ENCODE measurements around the gene KIN.
"Not testable (repeated sequence)": the region's sequence is repeated elsewhere in the genome, so short reads cannot be mapped to it uniquely, and the experiment has no call there.

The KIN gene

DNA sequence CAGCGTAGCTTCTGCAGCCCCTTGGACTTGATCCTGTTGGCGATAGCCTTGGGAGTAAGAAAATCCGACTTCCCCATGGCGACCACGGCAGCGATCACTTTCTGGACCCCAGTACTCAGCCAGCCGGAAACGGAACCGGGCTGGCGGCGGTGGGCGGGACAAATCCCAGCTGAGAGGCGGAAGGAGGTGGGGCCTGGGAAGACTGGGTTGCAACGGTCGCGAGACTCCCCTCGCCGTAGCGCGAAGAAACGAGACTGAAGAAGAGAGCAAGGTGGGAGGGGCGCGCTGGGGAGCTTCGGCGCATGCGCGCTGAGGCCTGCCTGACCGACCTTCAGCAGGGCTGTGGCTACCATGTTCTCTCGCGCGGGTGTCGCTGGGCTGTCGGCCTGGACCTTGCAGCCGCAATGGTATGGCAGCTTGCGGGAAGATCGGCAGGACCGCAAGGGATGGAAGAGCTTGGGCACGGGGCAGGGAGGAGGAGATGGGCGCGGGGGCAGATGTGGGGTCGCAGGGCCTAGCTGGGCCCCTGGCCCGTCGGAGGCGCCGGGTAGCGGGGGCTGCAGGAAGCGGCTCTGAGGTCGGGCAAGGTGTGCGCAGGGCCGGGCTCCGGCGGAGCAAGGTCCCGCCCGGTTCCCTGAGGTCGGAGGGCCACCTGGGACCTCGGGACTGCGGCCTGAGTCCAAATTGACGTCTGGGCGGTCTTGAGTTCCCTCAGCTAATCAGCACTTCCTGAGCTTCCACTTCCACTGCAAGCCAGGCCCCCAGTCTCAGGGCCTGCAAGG lies at the start of gene KIN, which contains the start of gene ATP5F1C:
Gene KIN, minus strand, starts transcription at position 137 of the 782 bp plus-strand sequence. Its CDS starts 60 bp downstream, at position 77.
Gene ATP5F1C, plus strand, starts transcription at position 321 of the 782 bp plus-strand sequence. Its CDS starts 31 bp downstream, at position 352.
- in situ Hi-C loops (cut with MboI; ENCODE audit: low sequenced_read_pairs) = no loop called here

- in situ Hi-C loops (cut with MboI; ENCODE audit: low sequenced_read_pairs) = no loop called here
Observed at GRCh38 chr10:7836571-7836970, 48.8 kb upstream of the KIN start.

GRCh38 chr10:7834262-7834661 lies 46.5 kb upstream of the KIN start:
- in situ Hi-C loops (cut with MboI; ENCODE audit: low sequenced_read_pairs) = no loop called here

GRCh38 chr10:7833210-7833609 lies 45.4 kb upstream of the KIN start:
- in situ Hi-C loops (cut with MboI; ENCODE audit: low sequenced_read_pairs) = no loop called here

DNA sequence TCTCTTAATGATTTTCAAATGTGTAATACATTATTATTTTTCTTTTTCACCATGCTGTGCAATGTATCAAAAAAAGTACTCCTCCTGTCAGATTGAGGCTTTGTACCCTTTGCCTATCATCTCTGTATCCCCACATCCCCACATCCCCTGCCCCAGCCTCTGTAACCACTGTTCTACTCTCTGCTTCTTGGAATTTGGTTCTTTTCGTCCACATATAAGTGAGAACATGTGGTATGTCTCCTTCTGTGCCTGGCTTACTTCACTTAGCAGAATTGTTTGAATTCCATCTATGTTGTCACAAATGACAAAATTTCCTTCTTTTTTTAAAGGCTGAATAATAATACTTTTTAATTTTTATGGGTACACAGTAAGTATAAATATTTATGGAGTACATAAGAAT lies 44.3 kb upstream of the KIN start:
- in situ Hi-C loops (cut with MboI; ENCODE audit: low sequenced_read_pairs) = no loop called here

- in situ Hi-C loops (cut with MboI; ENCODE audit: low sequenced_read_pairs) = no loop called here
Observed at GRCh38 chr10:7829289-7829834, 41.6 kb upstream of the KIN start.

DNA sequence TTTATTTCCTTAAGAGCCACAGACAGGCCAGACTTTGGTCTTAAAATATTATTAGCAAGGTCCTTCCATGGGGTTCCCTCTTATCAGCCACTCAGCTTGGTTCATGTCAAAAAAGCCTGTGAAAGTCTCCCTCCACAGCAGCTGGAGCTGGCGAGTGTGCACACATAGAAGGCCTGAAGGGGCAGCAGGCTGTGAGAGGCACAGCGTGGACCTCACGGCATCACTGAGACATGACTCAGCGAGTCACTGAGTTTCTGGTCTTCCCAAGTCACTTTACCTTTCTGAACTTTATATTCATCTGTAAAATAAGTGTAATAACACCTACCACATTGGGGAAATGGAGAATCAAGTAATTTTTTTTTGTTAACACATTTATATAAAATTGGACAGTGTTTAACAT lies 39.2 kb upstream of the KIN start:
- in situ Hi-C loops (cut with MboI; ENCODE audit: low sequenced_read_pairs) = no loop called here

DNA sequence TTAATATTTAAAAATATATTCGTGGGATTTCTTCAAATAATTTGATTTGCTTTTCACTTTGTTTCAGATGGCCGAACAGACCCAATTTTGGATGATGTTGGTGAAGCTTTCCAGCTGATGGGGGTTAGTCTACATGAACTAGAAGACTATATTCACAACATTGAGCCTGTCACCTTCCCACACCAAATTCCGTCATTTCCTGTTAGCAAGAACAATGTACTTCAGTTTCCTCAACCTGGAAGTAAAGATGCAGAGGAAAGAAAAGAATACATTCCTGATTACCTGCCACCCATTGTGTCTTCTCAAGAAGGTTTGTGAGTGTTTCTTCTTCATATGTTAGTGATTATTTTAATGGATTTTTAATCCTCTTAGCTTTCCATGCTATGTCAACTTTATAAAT lies 36.5 kb upstream of the KIN start:
- in situ Hi-C loops (cut with MboI; ENCODE audit: low sequenced_read_pairs) = no loop called here

GRCh38 chr10:7819121-7819460 lies 31.3 kb upstream of the KIN start:
- in situ Hi-C loops (cut with MboI; ENCODE audit: low sequenced_read_pairs) = no loop called here

DNA sequence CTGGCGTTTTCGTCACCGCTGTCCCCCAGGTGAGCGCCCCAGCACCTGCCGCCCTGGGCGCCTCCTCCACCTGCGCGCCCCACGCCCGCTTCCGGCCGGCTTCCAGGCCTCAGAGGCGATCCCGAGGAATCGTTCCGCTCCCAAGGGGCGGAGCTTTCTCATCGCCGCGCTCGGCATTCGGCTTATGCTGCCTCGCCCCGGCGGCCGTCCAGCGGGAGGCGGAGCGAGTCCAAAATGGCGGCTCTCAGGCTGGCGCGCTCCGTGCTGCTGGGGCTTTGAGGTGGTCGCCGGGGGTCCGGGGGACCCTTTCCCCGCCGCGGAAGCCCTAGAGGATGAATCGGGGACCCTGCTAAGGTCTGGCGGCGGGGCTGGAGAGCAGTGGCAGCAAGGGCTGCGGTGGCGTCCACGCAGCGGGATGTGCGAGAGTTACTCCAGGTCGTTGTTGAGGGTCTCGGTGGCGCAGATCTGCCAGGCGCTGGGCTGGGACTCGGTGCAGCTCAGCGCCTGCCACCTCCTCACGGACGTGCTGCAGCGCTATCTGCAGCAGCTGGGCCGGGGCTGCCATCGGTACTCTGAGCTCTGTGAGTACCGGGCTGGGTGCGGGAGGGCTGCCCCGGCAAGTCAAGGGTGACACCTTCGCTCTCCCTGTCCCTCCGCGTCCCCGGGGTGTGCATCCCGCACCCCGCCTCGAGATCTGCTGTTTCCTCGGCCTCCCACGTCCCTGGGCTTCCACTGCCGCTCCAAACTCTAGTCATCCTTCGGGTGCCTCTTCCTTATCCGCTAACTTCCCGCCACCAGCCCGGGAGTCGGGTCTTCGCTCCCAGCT lies 30.7 kb upstream of the KIN start, which contains the start of gene TAF3:
Gene TAF3, plus strand, starts transcription at position 211 of the 826 bp plus-strand sequence. Its CDS starts 205 bp downstream, at position 416.
- in situ Hi-C loops (cut with MboI; ENCODE audit: low sequenced_read_pairs) = no loop called here

DNA sequence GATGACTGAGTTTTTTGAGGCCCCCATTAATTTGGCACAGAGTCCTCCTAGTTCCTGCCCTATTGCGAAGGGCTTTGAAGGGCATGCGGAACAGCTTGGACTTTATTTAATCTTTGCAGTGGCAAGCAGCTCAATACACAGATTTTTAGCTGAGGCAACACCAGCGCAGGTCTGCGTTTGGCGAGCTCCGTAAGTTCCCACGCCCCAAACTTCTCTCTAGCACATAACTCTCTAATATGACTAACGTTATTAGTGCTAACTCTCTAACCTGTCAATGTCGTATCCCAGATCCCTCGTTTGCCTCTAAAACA lies 30.1 kb upstream of the KIN start:
- in situ Hi-C loops (cut with MboI; ENCODE audit: low sequenced_read_pairs) = no loop called here

DNA sequence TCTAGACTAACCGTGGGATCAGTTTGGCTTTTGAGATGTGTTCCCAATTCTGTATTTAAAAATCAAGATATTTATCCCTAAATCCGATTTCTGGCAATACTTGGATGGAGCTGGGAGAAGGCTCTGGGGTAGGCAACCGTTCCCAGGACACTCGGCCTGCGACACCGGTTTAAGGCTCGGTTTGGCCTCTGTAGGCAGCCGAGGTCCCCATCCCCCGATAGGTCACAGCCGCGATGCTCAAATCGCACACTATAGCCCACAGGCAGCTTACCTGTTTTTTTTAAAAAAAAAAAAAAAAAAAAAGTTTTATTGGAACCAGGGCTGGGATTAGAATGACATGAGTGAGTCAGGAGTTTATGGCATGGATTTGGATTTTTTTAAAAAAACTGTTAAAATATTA lies 29.8 kb upstream of the KIN start:
- in situ Hi-C loops (cut with MboI; ENCODE audit: low sequenced_read_pairs) = no loop called here

DNA sequence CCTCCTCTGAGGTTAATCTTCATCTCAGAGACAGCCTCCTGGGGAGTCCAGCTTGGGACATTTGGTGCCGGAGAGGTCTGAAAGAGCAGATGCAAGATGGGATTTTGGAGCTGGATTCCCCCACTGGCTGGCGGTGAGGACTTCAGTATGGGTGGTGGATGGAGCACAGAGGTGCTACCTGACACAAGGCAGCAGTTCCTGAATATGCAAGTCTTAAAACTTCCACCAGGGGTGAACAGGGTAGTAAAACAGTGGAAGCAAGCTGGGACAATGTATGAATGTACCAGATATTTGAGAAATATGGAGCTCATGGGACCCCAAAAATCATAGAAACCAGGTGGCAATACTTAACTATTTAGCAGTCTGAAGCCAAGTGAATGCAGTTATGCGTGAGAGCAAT lies 25.7 kb upstream of the KIN start:
- in situ Hi-C loops (cut with MboI; ENCODE audit: low sequenced_read_pairs) = no loop called here

GRCh38 chr10:7811743-7812142 lies 23.9 kb upstream of the KIN start:
- in situ Hi-C loops (cut with MboI; ENCODE audit: low sequenced_read_pairs) = not testable (repeated sequence)

DNA sequence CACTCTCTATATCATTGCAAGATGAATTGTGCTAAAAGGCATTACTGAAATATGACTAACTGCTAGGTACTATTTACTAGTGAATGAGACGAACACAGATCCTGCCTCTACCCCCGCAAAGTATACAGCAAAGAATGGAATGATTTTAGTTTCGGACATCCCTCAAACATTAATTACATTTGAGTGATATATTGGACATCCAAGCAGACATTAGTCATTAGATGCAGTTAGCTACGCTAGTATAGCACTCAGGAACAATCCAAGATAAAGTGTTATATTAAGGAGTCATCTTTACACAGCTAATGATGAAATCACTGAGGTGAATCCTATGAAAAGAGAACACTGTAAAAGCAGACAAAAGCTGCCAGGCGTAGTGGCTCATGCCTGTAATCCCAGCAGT lies 23.2 kb upstream of the KIN start:
- in situ Hi-C loops (cut with MboI; ENCODE audit: low sequenced_read_pairs) = no loop called here

- in situ Hi-C loops (cut with MboI; ENCODE audit: low sequenced_read_pairs) = no loop called here
Observed at GRCh38 chr10:7810443-7810842, 22.6 kb upstream of the KIN start.

DNA sequence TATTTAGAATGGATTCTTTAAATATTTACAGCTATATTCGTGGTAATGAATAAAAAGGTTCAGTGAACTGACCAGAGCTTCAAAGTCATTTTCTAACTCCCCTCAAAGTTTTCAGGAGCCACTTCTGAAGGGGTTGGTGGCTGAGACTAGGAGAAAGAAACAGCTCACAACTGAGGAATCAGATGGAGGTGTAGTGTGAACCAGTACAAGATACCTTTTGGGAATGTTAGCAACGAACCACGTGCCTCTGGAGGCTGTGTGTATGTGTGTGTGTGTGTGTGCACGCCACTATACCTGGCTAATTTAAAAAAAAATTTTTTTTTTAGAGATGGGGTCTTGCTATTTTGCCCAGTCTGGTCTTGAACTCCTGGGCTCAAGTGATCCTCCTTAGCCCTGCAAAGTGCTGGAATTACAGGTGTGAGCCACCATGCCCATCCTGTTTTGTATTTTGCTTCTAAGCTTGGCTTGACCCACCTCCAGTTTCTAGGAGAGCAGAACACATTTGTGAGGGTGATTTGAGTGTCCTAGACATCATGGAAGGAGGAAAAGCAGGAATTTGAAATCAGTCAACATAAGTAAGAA lies 21.0 kb upstream of the KIN start:
- in situ Hi-C loops (cut with MboI; ENCODE audit: low sequenced_read_pairs) = no loop called here

GRCh38 chr10:7804741-7805140 lies 16.9 kb upstream of the KIN start:
- in situ Hi-C loops (cut with MboI; ENCODE audit: low sequenced_read_pairs) = no loop called here

DNA sequence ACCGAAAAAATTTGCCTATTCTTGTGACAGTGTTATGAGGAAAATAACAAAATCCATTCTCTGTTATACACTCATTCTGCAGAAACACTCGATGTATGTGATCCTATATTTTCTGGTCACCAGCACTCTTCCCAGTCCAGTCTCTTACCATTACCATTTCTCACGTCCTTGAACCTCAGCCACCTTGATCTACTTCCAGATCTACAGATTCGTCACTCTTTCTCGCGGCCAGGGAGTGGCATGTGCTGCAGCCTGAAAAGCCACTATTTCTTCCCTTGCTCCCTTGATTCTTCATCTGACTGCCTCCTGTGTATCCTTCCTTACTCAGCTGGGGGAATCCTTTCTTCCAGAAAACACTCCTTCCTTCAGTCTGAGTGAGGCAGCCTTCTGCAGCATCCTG lies 16.4 kb upstream of the KIN start:
- in situ Hi-C loops (cut with MboI; ENCODE audit: low sequenced_read_pairs) = no loop called here

DNA sequence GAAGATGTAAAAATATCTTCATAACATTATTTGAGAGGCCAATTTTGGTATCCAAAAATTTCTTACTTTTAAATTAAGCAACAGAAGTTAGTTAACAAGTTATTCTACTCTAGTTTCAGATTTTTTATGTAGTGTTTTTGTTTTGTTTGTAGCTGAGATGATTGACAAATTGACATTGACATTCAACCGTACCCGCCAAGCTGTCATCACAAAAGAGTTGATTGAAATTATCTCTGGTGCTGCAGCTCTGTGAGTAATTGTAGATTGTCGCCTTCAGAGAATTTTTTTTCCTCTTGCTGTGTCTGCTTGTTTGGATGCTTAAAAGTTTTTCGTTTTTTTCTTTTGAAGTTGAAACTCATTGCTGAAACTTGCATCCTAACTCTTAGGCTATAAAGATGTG lies 14.8 kb upstream of the KIN start:
- in situ Hi-C loops (cut with MboI; ENCODE audit: low sequenced_read_pairs) = no loop called here

DNA sequence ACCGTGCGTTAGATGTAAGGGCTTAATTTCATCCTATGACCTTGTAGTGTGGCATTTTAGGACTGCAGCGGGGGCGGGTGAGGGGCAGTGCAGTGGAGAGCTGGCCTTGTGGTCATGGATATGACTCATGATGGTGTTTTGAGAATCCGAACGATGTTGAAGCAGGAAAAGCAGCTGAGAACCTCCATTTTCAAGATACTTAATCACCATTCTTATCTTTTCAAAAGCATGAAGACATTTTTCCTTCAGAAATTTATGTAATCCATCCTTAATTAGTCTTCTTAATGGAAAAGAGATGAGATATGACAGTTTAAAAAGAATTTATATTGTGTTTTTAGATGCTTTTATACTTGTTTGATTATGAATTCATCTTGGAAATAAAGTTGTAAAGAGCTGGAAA lies 9.8 kb upstream of the KIN start:
- in situ Hi-C loops (cut with MboI; ENCODE audit: low sequenced_read_pairs) = no loop called here

DNA sequence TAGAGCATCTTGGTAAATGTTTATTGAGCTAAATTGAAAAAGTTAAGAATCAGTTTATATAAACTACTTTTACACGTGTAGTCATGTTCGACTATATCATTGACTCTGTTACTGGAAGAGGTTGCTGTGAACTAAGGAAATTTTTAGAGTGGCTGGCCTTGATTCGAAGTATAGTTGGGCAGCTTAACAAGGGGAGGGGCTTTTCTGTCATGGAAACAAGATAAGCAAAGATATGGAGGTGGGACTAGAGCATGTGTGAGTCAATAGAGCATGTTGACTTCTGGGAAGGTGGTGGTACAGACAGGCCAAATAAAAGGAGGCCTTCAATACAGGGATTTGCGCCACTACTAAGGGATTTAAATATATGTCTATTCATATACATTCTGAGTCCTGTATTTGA lies 7.8 kb upstream of the KIN start:
- in situ Hi-C loops (cut with MboI; ENCODE audit: low sequenced_read_pairs) = no loop called here

Data from HL-60/S4 treated with retinoic acid at 250 ng/mL for 4 days and 3 days (cell line).